Memory B cell (primary cell): Measurements from ENCODE around the gene ZNF497.
"Not testable (repeated sequence)": the region's sequence is repeated elsewhere in the genome, so short reads cannot be mapped to it uniquely, and the experiment has no call there.

Experiments
- ATAC-seq: fragments of 150-1000 bp; cut with Tn5 transposase; 2 replicates; pipeline ENCODE4 v1.10.0; 2021; ENCODE audit warnings: low read depth, mild to moderate bottlenecking, moderate library complexity
- DNase-seq, 2 donors: peaks; one replicate each; pipeline ENCODE4 v3.0.0; 2022; ENCODE audit warnings: low spot score in 2 of 2
- H3K27ac Mint-ChIP-seq: one replicate; pipeline ENCODE4 v1.8.0; 2022; ENCODE audit warnings: mild to moderate bottlenecking, moderate library complexity, mixed read lengths
- H3K27me3 Mint-ChIP-seq: one replicate; pipeline ENCODE4 v1.8.0; 2022; ENCODE audit warnings: mixed read lengths
- H3K36me3 Mint-ChIP-seq: one replicate; pipeline ENCODE4 v1.8.0; 2022; ENCODE audit warnings: mild to moderate bottlenecking, mixed read lengths
- H3K4me1 Mint-ChIP-seq: one replicate; pipeline ENCODE4 v1.8.0; 2022; ENCODE audit warnings: mixed read lengths
- H3K4me3 Mint-ChIP-seq: one replicate; pipeline ENCODE4 v1.8.0; 2022; ENCODE audit warnings: mild to moderate bottlenecking, moderate library complexity, mixed read lengths
- H3K9me3 Mint-ChIP-seq: one replicate; pipeline ENCODE4 v1.8.0; 2022; ENCODE audit warnings: mixed read lengths

The ZNF497 gene

GRCh38 chr19:58362272-58362994 lies at the start of gene ZNF497:
TSS of gene ZNF497 (minus strand) at chr19:58362751. CDS start at chr19:58357635, 5,116 bp downstream.
- DNase-seq: peak; percentile 97
- peak; percentile 85 for ATAC-seq
- peak within 1 kb of the TSS; percentile 91 for H3K27ac Mint-ChIP-seq
- no peaks in the 10 kb centered on the region for H3K9me3 Mint-ChIP-seq
- H3K36me3 Mint-ChIP-seq: no peaks in the 10 kb centered on the region
- H3K4me1 Mint-ChIP-seq: peaks cover 12% of the 10 kb centered on the region
- H3K27me3 Mint-ChIP-seq: no peaks in the 10 kb centered on the region
- peak within 1 kb of the TSS; percentile 91 for H3K4me3 Mint-ChIP-seq

GRCh38 chr19:58409010-58409790 lies 46.6 kb upstream of the ZNF497 start:
- peak overlapping the region; percentile 87 for H3K27ac Mint-ChIP-seq
- peaks cover 28% of the 10 kb centered on the region for H3K4me1 Mint-ChIP-seq
- no peaks in the 10 kb centered on the region for H3K9me3 Mint-ChIP-seq
- DNase-seq: peak in 1 of 2 donors; percentile 37
- peaks cover 2% of the 10 kb centered on the region for H3K36me3 Mint-ChIP-seq
- no peaks in the 10 kb centered on the region for H3K27me3 Mint-ChIP-seq
- ATAC-seq: no peak
- peak overlapping the region; percentile 88 for H3K4me3 Mint-ChIP-seq

DNA sequence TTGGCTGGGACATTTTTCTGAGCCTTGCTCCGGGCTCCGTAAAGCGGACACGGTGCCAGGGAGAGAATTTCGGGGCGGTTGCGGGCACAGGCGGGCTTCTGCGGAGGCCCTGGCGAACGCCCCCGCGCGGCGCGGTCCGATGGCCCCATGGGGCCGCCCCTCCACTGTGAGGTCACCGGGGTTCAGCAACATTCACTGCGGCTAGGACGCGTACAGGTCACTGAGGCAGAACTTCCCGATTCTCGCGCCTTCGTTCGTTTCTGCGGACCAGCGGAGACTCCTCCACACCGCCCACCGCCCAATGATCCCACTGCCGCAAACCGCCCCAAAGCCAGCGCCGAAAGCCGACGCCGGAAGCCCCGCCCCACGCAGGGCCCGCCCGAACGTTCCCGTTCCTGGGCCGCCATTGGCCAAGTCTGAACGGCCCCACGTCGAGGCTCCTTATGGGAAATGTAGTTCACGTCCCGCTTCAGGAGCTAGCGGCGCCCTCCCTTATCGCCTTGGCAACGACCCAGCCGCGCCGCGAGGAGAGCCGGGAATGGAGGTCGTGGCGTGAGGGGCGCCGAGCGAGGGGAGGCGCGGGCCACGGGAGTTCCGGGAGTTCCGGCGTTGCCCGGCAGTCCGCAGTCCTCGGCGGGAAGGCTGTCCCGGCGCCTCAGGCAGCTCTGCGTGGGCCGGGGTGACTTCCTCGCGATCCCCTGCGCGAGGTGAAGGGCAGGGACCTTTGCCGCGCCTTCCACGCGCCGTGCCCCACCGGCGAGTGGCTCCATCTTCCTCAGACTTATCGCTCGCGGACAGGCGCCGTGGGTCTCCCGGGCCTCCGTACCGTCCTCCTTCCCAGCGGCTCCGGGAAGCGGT lies 45.8 kb upstream of the ZNF497 start, which contains the start of gene ZNF584:
ZNF584 (plus strand) TSS at position 498 of the 858 bp plus-strand sequence. CDS start 499 bp downstream, outside the sequence.
- Mint-ChIP-seq H3K36me3 (peaks cover 2% of the 10 kb centered on the region), H3K27me3 (no peaks in the 10 kb centered on the region), H3K27ac (peak within 1 kb of the TSS; percentile 87), H3K4me3 (peak within 1 kb of the TSS; percentile 88), H3K4me1 (peaks cover 28% of the 10 kb centered on the region), H3K9me3 (no peaks in the 10 kb centered on the region)
- DNase-seq (peak; percentile 89), ATAC-seq (peak; percentile 93)

GRCh38 chr19:58407658-58408151 lies 45.2 kb upstream of the ZNF497 start:
- Mint-ChIP-seq H3K9me3 (no peaks in the 10 kb centered on the region), H3K4me3 (peak overlapping the region; percentile 88), H3K27ac (peak overlapping the region; percentile 87), H3K36me3 (peaks cover 2% of the 10 kb centered on the region), H3K4me1 (peaks cover 28% of the 10 kb centered on the region), H3K27me3 (no peaks in the 10 kb centered on the region)
- ATAC-seq: no peak
- DNase-seq: no peak

DNA sequence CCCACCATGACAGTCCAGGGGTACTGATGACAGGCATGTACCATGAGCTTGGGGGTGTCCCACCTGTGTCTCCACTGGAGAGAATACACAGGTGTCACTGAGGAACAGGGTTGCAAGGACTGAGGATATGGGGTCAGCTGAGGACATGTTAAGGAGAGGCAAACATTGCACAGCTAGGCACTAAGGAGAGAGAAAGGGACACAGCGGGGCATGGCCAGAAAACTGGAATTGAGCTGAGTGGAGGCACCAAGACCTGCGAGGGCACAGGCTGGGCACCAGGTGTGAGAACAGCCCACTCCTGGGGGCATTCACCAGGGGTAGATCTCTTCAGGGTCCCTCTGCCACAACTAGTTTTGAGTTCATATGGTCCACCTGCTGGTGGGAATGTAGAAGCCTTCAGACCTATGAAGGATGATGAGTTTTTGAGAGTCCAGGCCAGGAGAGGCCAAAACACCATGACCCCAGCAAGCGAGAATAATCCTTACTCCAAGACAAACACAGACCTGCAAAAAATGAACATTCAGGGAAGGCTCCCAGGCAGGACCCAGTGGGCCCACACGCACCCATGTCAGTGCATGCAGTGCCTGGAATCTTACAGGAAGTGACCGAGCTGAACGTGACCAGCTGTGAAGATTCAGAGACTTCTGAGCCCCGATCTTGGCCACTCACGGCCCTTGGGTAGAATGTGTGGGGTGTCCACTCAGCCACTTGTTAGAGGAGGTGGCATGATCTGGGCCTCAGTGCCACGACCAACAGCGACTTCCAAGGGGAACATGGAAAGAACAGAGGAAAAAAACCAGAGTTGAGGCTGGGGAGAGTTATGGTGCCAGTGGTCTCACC lies 44.5 kb upstream of the ZNF497 start:
- Mint-ChIP-seq H3K27me3 (no peaks in the 10 kb centered on the region), H3K36me3 (peaks cover 2% of the 10 kb centered on the region), H3K9me3 (no peaks in the 10 kb centered on the region), H3K4me3 (peak overlapping the region; percentile 88), H3K27ac (peak overlapping the region; percentile 87), H3K4me1 (peaks cover 28% of the 10 kb centered on the region)
- no peak for ATAC-seq
- DNase-seq: no peak

GRCh38 chr19:58403920-58404478 lies 41.4 kb upstream of the ZNF497 start:
- DNase-seq, H3K4me3 Mint-ChIP-seq, H3K27me3 Mint-ChIP-seq, H3K36me3 Mint-ChIP-seq, H3K27ac Mint-ChIP-seq, ATAC-seq, H3K9me3 Mint-ChIP-seq: not testable (repeated sequence)
- peaks cover 25% of the 10 kb centered on the region for H3K4me1 Mint-ChIP-seq

DNA sequence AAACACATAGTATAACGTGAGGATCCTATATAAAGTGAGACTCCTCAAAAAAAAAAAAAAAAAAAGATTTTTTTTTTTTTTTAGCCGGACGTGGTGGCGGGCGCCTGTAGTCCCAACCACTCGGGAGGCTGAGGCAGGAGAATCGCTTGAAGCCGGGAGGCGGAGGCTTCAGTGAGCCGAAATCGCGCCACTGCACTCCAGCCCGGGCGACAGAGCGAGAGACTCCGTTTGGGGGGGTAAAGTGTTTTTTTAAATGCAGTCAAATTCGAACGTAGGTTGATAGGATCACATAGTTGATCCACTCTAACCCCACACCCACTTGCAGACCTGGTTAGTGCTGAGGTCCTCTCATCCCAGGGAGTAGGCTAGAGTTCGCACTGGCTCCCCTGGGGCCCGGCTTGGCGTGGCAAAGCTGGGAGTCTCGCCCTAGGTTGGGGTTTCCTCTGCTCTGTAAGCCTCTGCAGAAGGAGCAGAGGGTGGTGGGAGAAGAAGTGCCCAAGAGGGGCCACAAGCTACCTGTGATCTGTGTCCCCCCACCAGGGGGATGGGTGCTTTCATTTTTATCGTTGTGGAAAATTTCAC lies 39.4 kb upstream of the ZNF497 start:
- Mint-ChIP-seq H3K36me3 (peaks cover 2% of the 10 kb centered on the region), H3K4me3 (no peak overlapping the region), H3K4me1 (peaks cover 12% of the 10 kb centered on the region), H3K9me3 (no peaks in the 10 kb centered on the region), H3K27me3 (peaks cover 11% of the 10 kb centered on the region), H3K27ac (peak overlapping the region; percentile 93)
- DNase-seq (no peak), ATAC-seq (no peak)

DNA sequence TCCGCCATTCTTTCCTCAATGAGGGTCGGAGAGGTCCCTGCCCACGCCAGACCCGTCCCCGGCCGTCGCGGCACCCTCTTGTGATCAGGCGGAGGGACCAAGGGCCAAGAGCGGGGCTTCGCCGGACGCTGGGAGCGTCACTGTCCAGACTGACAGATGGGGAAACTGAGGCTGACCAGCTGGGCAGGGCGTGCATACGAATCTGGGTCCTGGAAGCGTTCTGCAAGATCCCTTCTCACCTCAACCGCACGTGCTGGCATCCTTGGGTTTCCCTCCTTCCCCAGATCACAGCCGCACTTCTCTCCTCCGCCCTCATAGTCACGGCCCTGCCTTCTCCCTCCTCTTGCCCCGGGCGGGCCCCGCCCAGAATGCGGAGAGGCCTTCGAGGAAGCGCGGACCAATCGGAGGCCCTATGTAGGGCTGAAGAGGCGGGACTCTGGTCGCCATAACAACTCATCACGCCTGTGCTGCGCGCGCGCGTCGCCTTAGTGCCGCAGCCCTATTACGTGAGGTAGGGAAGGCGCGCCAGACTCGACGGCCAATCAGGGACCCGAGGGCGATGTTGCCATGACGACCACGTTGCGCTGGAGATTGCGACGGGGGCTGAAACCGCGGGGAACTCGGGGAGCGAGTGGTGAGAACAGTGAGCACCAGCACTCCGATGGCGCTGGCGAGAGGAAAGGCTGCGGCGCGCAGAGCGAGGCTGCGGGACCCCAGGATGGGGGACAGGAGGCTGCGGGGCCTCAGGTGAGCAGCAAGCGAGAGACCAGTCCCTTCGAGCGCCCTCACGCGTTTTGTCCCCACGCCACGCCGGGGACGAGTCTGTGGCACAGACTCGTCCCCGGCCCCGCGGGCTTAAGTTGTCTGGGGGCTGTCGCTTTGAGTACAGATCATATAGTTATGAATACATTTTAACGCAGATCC lies 38.6 kb upstream of the ZNF497 start:
- Mint-ChIP-seq H3K4me1 (peaks cover 9% of the 10 kb centered on the region), H3K27me3 (peaks cover 12% of the 10 kb centered on the region), H3K9me3 (no peaks in the 10 kb centered on the region), H3K27ac (peak overlapping the region; percentile 93), H3K36me3 (no peaks in the 10 kb centered on the region), H3K4me3 (peak overlapping the region; percentile 89)
- ATAC-seq (peak; percentile 95), DNase-seq (peak; percentile 97 to 98)

DNA sequence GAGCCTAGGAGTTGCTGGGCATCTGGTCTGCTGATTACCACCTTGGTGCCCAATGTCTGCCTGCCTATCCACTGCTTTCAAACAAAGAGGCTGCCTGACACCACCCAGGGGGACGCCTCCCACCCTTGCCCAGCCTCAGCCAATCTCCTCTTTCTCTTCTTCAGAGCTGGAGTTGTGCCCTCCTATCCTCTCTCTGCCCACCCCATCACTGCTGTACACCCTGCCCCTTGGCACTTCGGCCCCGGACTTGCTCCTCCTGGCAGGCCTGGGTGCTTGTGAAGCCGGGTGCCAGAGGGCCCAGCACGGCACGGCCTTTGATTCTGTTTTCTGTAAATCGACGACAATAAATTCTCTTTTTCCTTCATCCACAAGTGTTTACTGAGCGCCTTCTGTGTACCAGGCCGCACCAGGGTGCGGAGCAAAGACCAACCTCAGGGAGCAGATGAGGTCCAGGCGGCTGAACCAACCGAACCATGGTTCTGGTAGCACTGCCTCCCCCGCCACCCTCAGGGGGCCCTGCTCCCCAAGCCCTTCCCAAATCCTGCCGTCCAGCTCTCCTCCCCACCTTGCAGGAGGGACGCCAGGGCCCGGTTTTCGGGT lies 37.9 kb upstream of the ZNF497 start:
- DNase-seq (no peak), ATAC-seq (no peak)
- H3K4me1 Mint-ChIP-seq: peaks cover 12% of the 10 kb centered on the region
- H3K36me3 Mint-ChIP-seq: peaks cover 3% of the 10 kb centered on the region
- no peak overlapping the region for H3K27ac Mint-ChIP-seq
- H3K27me3 Mint-ChIP-seq: peaks cover 12% of the 10 kb centered on the region
- peak overlapping the region; percentile 89 for H3K4me3 Mint-ChIP-seq
- no peaks in the 10 kb centered on the region for H3K9me3 Mint-ChIP-seq

DNA sequence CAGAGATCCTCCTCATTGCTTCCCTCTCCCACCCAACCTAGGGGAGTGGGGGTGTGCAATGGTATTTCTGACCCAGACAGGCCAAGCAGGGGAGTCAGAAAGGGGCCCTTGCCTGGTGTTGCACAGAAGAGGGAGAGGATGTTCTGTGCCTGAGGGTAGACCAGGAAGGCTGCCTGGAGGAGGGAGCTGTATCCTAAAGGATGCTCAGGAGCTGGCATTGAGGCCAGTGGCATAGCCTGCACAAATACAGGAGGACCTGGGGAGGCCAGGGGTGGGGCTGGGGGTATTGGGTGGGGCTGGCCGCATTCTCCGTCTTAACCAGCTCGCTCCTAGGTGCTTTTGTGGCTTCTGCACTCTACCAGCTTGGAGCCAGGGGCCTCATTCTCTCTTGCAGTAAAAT lies 37.4 kb upstream of the ZNF497 start:
- Mint-ChIP-seq H3K4me1 (peaks cover 12% of the 10 kb centered on the region), H3K9me3 (no peaks in the 10 kb centered on the region), H3K27ac (no peak overlapping the region), H3K36me3 (peaks cover 3% of the 10 kb centered on the region), H3K4me3 (peak overlapping the region; percentile 33), H3K27me3 (peaks cover 12% of the 10 kb centered on the region)
- no peak for DNase-seq
- no peak for ATAC-seq

GRCh38 chr19:58398545-58398944 lies 36.0 kb upstream of the ZNF497 start:
- Mint-ChIP-seq H3K36me3 (peaks cover 17% of the 10 kb centered on the region), H3K27ac (no peak overlapping the region), H3K27me3 (peaks cover 12% of the 10 kb centered on the region)

More at GRCh38 chr19:58398545-58398944, 36.0 kb upstream of the ZNF497 start:
- peaks cover 17% of the 10 kb centered on the region for H3K4me1 Mint-ChIP-seq
- H3K9me3 Mint-ChIP-seq: no peaks in the 10 kb centered on the region
- H3K4me3 Mint-ChIP-seq: no peak overlapping the region
- no peak for ATAC-seq
- no peak for DNase-seq
